T-helper 1 cell treated with Interleukin-12 subunit alpha and Interleukin-12 subunit beta and Interleukin-4 antibody, amounts not matched to agents 30 ng/mL and 1 ng/mL, for 36 hours (primary cell): ENCODE results near the gene GLB1L2. TPM values are rescaled to one million over a fixed set of nuclear protein-coding genes. Genes with fewer than 3 reads are reported as not detected.

ENCODE experiments used
- intact Hi-C: fragments of 100-400 bp; cut with micrococcal nuclease; formaldehyde crosslinking; loops from one replicate; pipeline ENCODE4 v1.15.1; 2024
- total RNA-seq: library from RNA; stranded (reverse); gene quantifications from 2 replicates; pipeline ENCODE4 v1.2.3, GENCODE V29; 2022

Gene GLB1L2
- total RNA-seq, 1 donor from 2014 or later = 3.1 TPM

DNA sequence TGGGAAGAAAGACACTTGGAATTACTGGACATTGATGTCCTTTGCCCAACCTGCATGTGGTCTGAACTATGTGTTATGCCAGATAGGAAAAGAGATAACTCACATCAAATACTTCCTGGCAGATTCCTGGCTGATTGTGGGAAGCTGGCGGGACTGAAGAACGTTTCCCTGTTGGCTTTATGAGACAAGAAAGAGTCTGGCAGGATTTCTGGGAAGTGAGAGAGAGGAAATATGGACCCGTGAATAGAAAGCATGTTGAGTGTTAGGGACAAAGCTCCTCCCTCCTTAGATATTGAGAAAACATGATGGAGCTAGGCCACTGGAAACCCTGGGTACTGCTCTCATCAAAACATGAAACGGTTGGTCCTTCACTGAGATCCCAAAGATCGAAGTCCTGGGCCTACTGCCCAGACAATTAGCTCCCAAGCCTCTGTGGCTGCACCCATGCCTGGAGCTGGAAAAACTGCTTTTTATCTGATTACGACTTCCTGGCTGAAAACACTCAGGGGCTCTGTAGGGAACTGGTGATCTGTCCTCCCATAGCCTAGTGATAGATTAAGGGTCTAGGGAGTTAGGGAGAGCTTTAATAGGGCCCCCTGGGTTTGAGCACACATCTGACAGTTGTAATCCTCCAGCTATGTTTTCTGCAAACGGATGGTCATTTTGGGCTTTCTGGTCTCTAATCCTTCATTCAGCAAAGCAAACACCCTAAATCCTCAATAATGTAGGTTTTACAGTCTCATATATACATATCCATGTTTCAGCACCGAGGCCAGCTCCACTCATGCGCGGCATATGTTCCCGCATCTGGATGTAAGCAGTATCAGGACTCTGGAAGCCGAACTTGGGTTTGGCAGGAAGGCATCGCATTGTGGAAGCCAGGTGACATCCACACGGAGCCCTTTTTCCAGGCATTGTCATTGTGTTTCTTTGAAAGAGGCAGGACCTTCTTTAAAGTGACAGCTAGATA, 86.4 kb downstream of the GLB1L2 start:
- intact Hi-C loops = no loop called here

GRCh38 chr11:134423106-134423505, 91.3 kb downstream of the GLB1L2 start:
- intact Hi-C loops = no loop called here

DNA sequence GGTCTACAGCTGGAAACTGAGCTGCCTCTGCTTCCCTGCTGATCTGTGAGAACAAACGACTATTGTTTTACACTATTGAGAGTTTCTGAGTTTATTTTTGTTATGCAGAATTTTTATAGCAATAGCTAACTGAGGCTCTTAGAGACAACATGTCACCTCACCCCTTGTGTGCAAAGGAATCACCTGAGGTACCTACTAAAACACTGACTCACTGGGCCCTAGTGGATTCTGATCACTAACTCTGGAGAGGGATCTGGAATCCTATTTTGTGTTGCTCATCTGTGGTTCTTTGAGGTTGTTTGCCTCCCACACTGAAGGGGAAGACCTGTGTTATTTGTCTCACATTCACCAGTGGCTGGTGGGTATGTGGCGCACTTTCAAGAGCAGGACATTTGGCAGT, 93.6 kb downstream of the GLB1L2 start:
- intact Hi-C loops = no loop called here

Other genes with a start within 250 kb of the GLB1L2 start
- 85.9 and 89.5 TPM in 2 replicates for gene NCAPD3, start 108.0 kb upstream of the GLB1L2 start, total RNA-seq
- gene VPS26B, start 107.3 kb upstream of the GLB1L2 start, total RNA-seq = 58.9 and 61.1 TPM in 2 replicates
- gene THYN1, start 78.6 kb upstream of the GLB1L2 start, total RNA-seq = 49.4 and 52.2 TPM in 2 replicates
- 22.5 and 26.0 TPM in 2 replicates for gene ACAD8, start 78.4 kb upstream of the GLB1L2 start, total RNA-seq
- gene GLB1L3, start 55.6 kb upstream of the GLB1L2 start, total RNA-seq = 10.9 and 11.2 TPM in 2 replicates
- 1.2 and 1.9 TPM in 2 replicates for gene B3GAT1, start 80.3 kb downstream of the GLB1L2 start, total RNA-seq